Stimulated activated CD4-positive, alpha-beta T cell treated with anti-CD3 and anti-CD28 coated beads, Interleukin-4, amount 100 ng/mL, for 1 hour (primary cell): ENCODE measurements around the gene TANC2.

ENCODE experiments used
- DNase-seq: peaks from one replicate; pipeline ENCODE4 v3.0.0-alpha.2; 2020

TANC2 gene

GRCh38 chr17:63015824-63016223 lies 49.8 kb downstream of the TANC2 start:
- no peak for DNase-seq
